Fibroblast of villous mesenchyme (primary cell): Measurements from ENCODE around the gene DGKE. TPM values are rescaled to one million over a fixed set of nuclear protein-coding genes. Genes with fewer than 3 reads are reported as not detected.

ENCODE experiments used
- DNase-seq: peaks from one replicate; pipeline ENCODE4 v3.0.0-alpha.2; 2010; ENCODE audit warnings: low read depth
- H3K4me3 ChIP-seq: 2 replicates; pipeline ENCODE4 v1.5.1; 2011; ENCODE audit warnings: low read depth, mild to moderate bottlenecking, low read length
- total RNA-seq: library from RNA; depleted of rRNA; stranded (reverse); fragments of >200 nt; gene quantifications from 2 replicates; pipeline ENCODE4 v1.2.3, GENCODE V29; 2012
- TF ChIP-seq, protein P1 (sequence below): IDR thresholded peaks from 2 replicates; pipeline ENCODE4 v1.5.1; 2012; ENCODE audit warnings: low read depth, mild to moderate bottlenecking, low read length; ENCODE audit not compliant: insufficient read depth

DGKE gene
- total RNA-seq, 1 donor: 12.1 TPM

- no peak overlapping the region for H3K4me3 ChIP-seq
Measured at GRCh38 chr17:56795221-56795865, 38.6 kb upstream of the DGKE start.

GRCh38 chr17:56796536-56796935 is 37.4 kb upstream of the DGKE start:
- TF ChIP-seq, protein P1, sequence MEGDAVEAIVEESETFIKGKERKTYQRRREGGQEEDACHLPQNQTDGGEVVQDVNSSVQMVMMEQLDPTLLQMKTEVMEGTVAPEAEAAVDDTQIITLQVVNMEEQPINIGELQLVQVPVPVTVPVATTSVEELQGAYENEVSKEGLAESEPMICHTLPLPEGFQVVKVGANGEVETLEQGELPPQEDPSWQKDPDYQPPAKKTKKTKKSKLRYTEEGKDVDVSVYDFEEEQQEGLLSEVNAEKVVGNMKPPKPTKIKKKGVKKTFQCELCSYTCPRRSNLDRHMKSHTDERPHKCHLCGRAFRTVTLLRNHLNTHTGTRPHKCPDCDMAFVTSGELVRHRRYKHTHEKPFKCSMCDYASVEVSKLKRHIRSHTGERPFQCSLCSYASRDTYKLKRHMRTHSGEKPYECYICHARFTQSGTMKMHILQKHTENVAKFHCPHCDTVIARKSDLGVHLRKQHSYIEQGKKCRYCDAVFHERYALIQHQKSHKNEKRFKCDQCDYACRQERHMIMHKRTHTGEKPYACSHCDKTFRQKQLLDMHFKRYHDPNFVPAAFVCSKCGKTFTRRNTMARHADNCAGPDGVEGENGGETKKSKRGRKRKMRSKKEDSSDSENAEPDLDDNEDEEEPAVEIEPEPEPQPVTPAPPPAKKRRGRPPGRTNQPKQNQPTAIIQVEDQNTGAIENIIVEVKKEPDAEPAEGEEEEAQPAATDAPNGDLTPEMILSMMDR: no peak
- DNase-seq: no peak

More at GRCh38 chr17:56795221-56795865, 38.6 kb upstream of the DGKE start:
- DNase-seq: no peak
- TF ChIP-seq, protein P1: no peak

DNA sequence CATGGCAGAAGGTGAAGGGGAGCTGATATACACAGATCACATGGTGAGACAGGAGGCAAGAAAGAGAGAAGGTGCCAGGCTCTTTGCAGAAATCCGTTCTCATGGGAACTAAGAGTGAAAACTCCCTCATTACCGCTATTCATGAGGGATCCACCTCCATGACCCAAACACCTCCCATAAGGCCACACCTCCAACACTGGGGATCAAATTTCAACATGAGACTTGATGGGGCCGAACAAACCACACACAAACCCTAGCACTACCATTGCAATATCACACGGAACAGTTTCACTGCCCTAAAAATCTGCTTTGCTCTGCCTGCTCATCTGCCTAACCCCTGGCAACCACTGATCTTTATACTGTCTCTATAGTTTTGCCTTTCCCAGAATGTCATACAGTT is 35.0 kb upstream of the DGKE start:
- TF ChIP-seq, protein P1: no peak
- DNase-seq: peak; percentile 48
- no peak overlapping the region for H3K4me3 ChIP-seq

More at GRCh38 chr17:56796536-56796935, 37.4 kb upstream of the DGKE start:
- no peak overlapping the region for H3K4me3 ChIP-seq

- H3K4me3 ChIP-seq: no peak overlapping the region
- TF ChIP-seq, protein P1: no peak
- DNase-seq: no peak
Measured at GRCh38 chr17:56801459-56802178, 32.3 kb upstream of the DGKE start.

DNA sequence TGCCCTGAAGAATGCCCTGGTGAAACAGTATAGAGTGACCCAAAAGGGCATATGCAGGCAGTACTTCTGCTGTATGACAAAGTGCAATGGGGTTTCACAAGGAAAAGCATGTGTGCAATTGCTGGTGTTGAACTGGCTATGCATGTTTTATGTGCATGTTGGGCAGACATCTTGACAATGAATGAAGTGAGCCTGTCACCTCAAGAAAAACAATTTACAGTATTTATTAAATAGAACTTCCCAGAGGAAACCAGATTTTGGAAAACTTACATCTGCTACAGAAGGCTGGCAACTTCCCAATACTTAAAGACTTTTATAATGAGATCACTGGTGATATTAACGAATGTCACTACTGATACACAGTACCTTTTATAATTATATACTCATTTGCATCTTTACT is 30.9 kb upstream of the DGKE start:
- no peak overlapping the region for H3K4me3 ChIP-seq
- TF ChIP-seq, protein P1: no peak
- DNase-seq: no peak

DNA sequence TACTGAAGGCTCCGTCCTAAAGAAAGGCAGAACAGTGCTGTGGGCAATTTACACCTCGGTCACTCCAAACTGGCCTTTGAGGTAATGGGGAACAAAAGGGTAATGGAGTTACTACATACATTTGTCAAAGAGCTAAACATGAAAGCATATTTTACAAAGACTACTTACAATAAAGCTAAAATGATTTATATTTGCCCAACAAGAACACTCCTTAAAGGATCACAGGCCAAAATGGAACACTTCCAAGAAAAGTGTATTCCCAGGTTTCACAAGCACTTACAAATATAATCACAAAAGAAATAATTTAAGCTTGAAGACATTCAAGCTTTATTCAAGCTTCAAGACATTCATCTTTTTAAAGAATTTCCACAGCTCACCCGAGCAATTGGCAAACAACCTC is 29.5 kb upstream of the DGKE start:
- no peak for DNase-seq
- TF ChIP-seq, protein P1: no peak
- H3K4me3 ChIP-seq: no peak overlapping the region
